GM12875 (cell line): ENCODE measurements around the gene CLEC2B.

Experiments used
- H3K4me3 ChIP-seq: one replicate; pipeline ENCODE4 v1.5.1; 2011; ENCODE audit warnings: low read depth, low read length, control low read depth
- CTCF ChIP-seq: IDR thresholded peaks from 2 replicates; pipeline ENCODE4 v1.5.1; 2011; ENCODE audit warnings: low read depth, mild to moderate bottlenecking, control low read depth, inconsistent platforms, low read length, moderate library complexity, borderline replicate concordance; ENCODE audit not compliant: insufficient read depth

Gene CLEC2B

GRCh38 chr12:9831720-9832119 lies 37.4 kb downstream of the CLEC2B start:
- H3K4me3 ChIP-seq: no peak overlapping the region
- no peak for TF ChIP-seq CTCF

- no peak for TF ChIP-seq CTCF
- no peak overlapping the region for H3K4me3 ChIP-seq
These were observed 39.2 kb downstream of the CLEC2B start for GRCh38 chr12:9829982-9830381.

- TF ChIP-seq CTCF: no peak
- H3K4me3 ChIP-seq: no peak overlapping the region
These were observed 39.7 kb downstream of the CLEC2B start for GRCh38 chr12:9829483-9829882.

- TF ChIP-seq CTCF: no peak
These were observed 41.8 kb downstream of the CLEC2B start, which contains the start of gene KLRF1 for GRCh38 chr12:9827209-9827888. Gene KLRF1 (plus strand): TSS chr12:9827481. CDS start chr12:9827545, 64 bp downstream.

GRCh38 chr12:9820281-9820930 lies 48.7 kb downstream of the CLEC2B start:
- no peak overlapping the region for H3K4me3 ChIP-seq
- TF ChIP-seq CTCF: no peak

More at GRCh38 chr12:9827209-9827888, 41.8 kb downstream of the CLEC2B start, which contains the start of gene KLRF1:
- no peak within 1 kb of the TSS for H3K4me3 ChIP-seq

GRCh38 chr12:9813821-9814798 lies 55.0 kb downstream of the CLEC2B start:
- H3K4me3 ChIP-seq: no peak overlapping the region
- peak; percentile 99 for TF ChIP-seq CTCF
